Common myeloid progenitor, CD34-positive (primary cell): ENCODE results near the gene PIK3R1.
A peak's percentile ranks its signal among the peaks of the same experiment; 100 is the strongest.

Experiments
- CTCF ChIA-PET: fragments of 350-600 bp; sonication (Branson Sonifier 250); formaldehyde crosslinking; loops from one replicate; lab custom pipeline; 2021; ENCODE audit warnings: antibody characterized with exemption; lab: Charles Lee
- POLR2A ChIA-PET: fragments of 350-600 bp; sonication (Branson Sonifier 250); formaldehyde crosslinking; loops from one replicate; lab custom pipeline; 2021; ENCODE audit warnings: antibody characterized with exemption; lab: Charles Lee
- DNase-seq, 3 donors: peaks; one replicate each; pipeline versions ENCODE4 v3.0.0 to v3.0.0-alpha.2; 2013
- H3K27ac ChIP-seq, 2 experiments: 1 replicate in 1 of 2; 2 replicates in 1 of 2; pipeline ENCODE4 v1.7.0; 2013; ENCODE audit warnings: inconsistent platforms in 2 of 2, low read length in 2 of 2, mild to moderate bottlenecking in 2 of 2, low read depth in 1 of 2, moderate library complexity in 1 of 2; ENCODE audit not compliant: severe bottlenecking in 2 of 2, insufficient read depth in 1 of 2, poor library complexity in 1 of 2
- H3K27me3 ChIP-seq, 5 experiments: replicated peaks in 2 of 5; 1 replicate in 3 of 5; 2 replicates in 2 of 5; pipeline versions ENCODE4 v1.6.1 to v1.7.0; 2013; ENCODE audit warnings: low read length in 4 of 5, mild to moderate bottlenecking in 2 of 5, moderate library complexity in 2 of 5, inconsistent platforms in 1 of 5; ENCODE audit not compliant: insufficient read depth in 5 of 5, control insufficient read depth in 4 of 5
- H3K36me3 ChIP-seq, 4 experiments: 1 replicate in 2 of 4; 2 replicates in 2 of 4; pipeline versions ENCODE4 v1.6.1 to v1.7.0; 2013; ENCODE audit warnings: low read length in 3 of 4, control low read depth in 1 of 4, mild to moderate bottlenecking in 1 of 4; ENCODE audit not compliant: control insufficient read depth in 4 of 4, insufficient read depth in 4 of 4
- H3K4me1 ChIP-seq, 4 experiments: 1 replicate in 3 of 4; 2 replicates in 1 of 4; pipeline versions ENCODE4 v1.6.1 to v1.7.1; 2013; ENCODE audit warnings: low read length in 3 of 4, mild to moderate bottlenecking in 3 of 4, control low read depth in 1 of 4, inconsistent platforms in 1 of 4, moderate library complexity in 1 of 4; ENCODE audit not compliant: control insufficient read depth in 4 of 4, insufficient read depth in 4 of 4; ENCODE audit errors: control extremely low read depth in 1 of 4
- H3K4me3 ChIP-seq, 7 experiments: 1 replicate in 4 of 7; 2 replicates in 3 of 7; pipeline versions ENCODE4 v1.5.1 to v1.7.0; 2013; ENCODE audit warnings: mild to moderate bottlenecking in 7 of 7, low read length in 6 of 7, moderate library complexity in 6 of 7, inconsistent platforms in 2 of 7, low read depth in 2 of 7, control low read depth in 1 of 7; ENCODE audit not compliant: insufficient read depth in 4 of 7, control insufficient read depth in 1 of 7; ENCODE audit errors: extremely low read depth in 1 of 7
- H3K9me3 ChIP-seq, 5 experiments: 1 replicate in 4 of 5; 2 replicates in 1 of 5; pipeline versions ENCODE4 v1.6.1 to v1.7.1; 2013; ENCODE audit warnings: low read length in 4 of 5, mild to moderate bottlenecking in 2 of 5, inconsistent platforms in 1 of 5, low read depth in 1 of 5, moderate library complexity in 1 of 5; ENCODE audit not compliant: control insufficient read depth in 4 of 5, insufficient read depth in 2 of 5; ENCODE audit errors: control extremely low read depth in 1 of 5
- WGBS: methylation state at CpG from one replicate; pipeline ENCODE4 v1.1.5; 2013; ENCODE audit not compliant: insufficient coverage; 5-methylcytosine and 5-hydroxymethylcytosine counted together

Gene PIK3R1

DNA sequence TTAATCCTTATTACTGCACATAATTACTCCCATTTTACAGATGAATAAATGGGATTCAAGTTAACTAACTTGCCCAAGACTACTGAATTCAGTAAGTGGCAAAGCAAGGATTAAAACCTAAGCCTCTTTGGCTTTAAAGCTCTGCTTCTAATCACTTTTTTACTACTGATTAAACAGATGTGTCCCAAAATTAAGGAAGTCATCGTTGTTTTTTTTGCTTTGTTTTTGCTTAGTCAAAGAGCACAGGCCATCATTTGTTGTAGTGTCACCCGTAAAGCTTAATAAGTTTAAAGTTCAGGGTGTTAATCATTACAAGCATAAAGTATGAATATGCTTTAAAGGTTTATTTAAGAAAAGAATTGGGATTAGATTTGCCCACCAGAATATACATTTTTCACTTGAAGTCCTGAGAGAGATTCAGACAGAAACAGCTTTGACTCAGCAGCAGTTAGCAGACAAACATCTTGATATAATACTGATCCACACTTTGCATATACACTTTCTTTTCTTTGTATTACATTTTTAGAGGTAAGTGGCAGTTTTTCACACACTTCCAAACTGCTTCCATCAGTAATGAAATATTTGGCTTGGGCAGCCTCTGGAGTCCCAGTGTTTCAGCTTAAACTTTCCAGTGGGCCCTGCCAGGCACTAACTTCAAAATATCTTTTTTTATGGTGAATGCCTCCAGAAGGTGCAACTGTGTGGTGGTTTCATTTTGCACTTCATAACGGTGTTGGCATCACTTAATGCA, 52.7 kb downstream of the PIK3R1 start:
- H3K27ac ChIP-seq, result peak overlapping the region in 1 of 2 experiments; percentile 66
- POLR2A ChIA-PET, result interaction anchor here (0.6 to 1.9 kb wide), 5 partner anchors 12 to 1004 kb away, joined by 3 to 6 read pairs (median 3); partner anchors contain the start of gene PIK3R1
- CTCF ChIA-PET, result interaction anchor here (1.1 to 8.1 kb wide), 5 partner anchors 10 to 1109 kb away, joined by 3 to 78 read pairs (median 21); no protein-coding TSS in a partner anchor
- H3K9me3 ChIP-seq, result no peaks in the 10 kb centered on the region
- peaks cover 34 to 88% (median 63%) of the 10 kb centered on the region in 4 experiments for H3K4me1 ChIP-seq
- DNase-seq, result peak in 2 of 3 donors; percentile 69 to 83
- 17% methylated on average over 1 of the region's 3 CpGs for WGBS
- H3K36me3 ChIP-seq, result peaks cover 4 to 19% (median 9%) of the 10 kb centered on the region in 4 experiments
- H3K27me3 ChIP-seq, result no peaks in the 10 kb centered on the region
- peak overlapping the region in 3 of 7 experiments; percentile 9 to 47 (median 13) for H3K4me3 ChIP-seq

DNA sequence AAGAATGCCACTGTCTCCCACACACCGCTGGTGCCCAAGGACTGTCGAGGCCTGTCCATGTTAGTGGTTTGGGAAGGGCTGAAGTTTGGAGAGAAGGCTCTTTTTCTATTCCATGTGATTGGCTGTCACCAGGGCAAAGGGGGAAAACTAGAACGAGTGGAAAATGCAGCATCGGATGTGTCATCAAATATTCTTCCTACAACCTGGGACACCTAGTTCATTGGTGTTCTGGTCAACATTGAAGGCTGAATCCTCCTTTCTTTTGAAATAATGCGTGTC, 53.2 kb downstream of the PIK3R1 start:
- ChIA-PET CTCF (interaction anchor here (1.1 to 8.1 kb wide), 4 partner anchors 11 to 1023 kb away, joined by 3 to 78 read pairs (median 30); no protein-coding TSS in a partner anchor), POLR2A (interaction anchor here (0.6 to 1.9 kb wide), 3 partner anchors 54 to 1005 kb away, joined by 3 to 6 read pairs (median 3); partner anchors contain the start of gene PIK3R1)
- Histone ChIP-seq H3K27ac (peak overlapping the region in 1 of 2 experiments; percentile 45), H3K27me3 (no peaks in the 10 kb centered on the region), H3K36me3 (peaks cover 6 to 24% (median 11%) of the 10 kb centered on the region in 4 experiments), H3K4me3 (peak overlapping the region in 2 of 7 experiments; percentile 13 to 47), H3K9me3 (no peaks in the 10 kb centered on the region), H3K4me1 (peaks cover 34 to 85% (median 63%) of the 10 kb centered on the region in 4 experiments)
- 96% methylated on average over 5 of the region's 5 CpGs for WGBS
- DNase-seq, result no peak

DNA sequence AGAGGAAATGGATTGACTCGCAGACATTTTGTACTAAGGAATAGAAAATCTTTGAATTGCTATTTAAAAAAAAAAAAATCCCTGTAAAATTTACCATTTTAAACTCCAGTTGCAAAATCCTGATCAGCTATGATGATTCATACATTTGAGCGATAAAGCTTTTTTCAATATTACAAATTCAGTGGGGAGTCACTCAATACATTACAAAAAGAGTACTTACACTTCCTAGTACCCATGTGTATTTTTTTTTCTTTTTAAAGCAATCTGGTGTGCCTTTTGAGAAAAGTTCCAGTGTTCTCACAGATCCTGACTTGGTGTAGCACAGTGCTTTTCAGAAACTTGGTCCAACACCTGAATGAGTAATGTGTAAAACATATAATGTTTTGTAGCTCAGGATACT, 54.3 kb downstream of the PIK3R1 start:
- CTCF ChIA-PET, result interaction anchor here (0.6 to 8.1 kb wide), 9 partner anchors 8 to 1027 kb away, joined by 3 to 78 read pairs (median 8); no protein-coding TSS in a partner anchor
- DNase-seq, result no peak
- Histone ChIP-seq H3K27ac (no peak overlapping the region), H3K36me3 (peaks cover 6 to 25% (median 13%) of the 10 kb centered on the region in 4 experiments), H3K9me3 (no peaks in the 10 kb centered on the region), H3K4me3 (no peak overlapping the region), H3K27me3 (no peaks in the 10 kb centered on the region), H3K4me1 (peaks cover 32 to 77% (median 58%) of the 10 kb centered on the region in 4 experiments)
- WGBS, result no CpG with 5 or more reads among the region's 2 CpGs
- POLR2A ChIA-PET, result no interaction called here

DNA sequence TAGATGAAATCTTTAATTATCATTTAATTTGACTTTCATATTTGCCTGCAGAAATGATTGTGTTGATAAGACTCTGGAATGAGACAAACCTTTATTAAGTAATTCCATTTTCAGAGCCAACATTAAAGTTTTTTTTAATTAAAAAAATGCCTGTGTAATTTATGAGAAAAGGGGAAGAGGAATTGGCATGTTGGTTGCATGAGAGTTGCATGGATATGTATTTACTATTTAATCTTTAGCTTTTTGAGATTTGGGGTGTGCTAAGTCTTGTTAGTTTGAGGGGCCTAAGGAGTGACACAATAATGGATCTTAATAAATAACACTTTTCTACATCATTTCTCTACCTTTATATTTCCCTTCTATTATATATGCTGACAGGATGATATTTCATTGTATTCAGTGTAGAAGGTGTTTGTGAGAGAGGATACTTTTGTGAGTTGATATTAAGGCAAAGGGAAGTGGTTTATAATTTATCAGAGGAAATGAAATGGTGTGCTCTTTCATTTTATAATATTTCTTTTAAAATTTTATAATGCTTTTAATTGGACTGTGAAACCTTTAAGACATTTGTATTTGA, 54.9 kb downstream of the PIK3R1 start:
- Histone ChIP-seq H3K27ac (no peak overlapping the region), H3K9me3 (no peaks in the 10 kb centered on the region), H3K36me3 (peaks cover 8 to 28% (median 14%) of the 10 kb centered on the region in 4 experiments), H3K4me3 (no peak overlapping the region), H3K4me1 (peaks cover 27 to 70% (median 51%) of the 10 kb centered on the region in 4 experiments), H3K27me3 (no peaks in the 10 kb centered on the region)
- ChIA-PET CTCF (interaction anchor here (0.6 to 8.1 kb wide), 10 partner anchors 9 to 1115 kb away, joined by 3 to 78 read pairs (median 13); no protein-coding TSS in a partner anchor), POLR2A (no interaction called here)
- peak in 1 of 3 donors; percentile 57 for DNase-seq

DNA sequence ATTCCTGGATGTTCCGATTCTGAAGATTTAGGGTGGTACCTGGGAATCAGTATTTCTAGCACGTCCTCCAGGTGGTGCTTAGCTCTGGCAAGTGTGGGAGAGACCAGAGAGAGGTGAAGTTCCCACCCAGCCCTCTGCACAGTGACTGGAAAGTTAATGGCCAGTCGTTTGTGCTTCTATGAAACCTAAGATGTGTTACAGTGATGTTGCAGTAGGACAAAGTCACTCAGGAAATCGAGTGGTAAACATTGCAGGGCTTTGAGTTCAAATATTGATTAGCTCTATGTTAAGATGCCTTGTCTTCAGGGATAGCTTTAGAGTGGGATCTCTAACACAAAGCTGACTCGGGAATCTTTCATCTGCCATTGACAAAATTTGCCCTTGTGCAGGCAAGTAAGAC, 55.6 kb downstream of the PIK3R1 start:
- no peak overlapping the region for H3K4me3 ChIP-seq
- H3K4me1 ChIP-seq, result peaks cover 27 to 64% (median 46%) of the 10 kb centered on the region in 4 experiments
- H3K36me3 ChIP-seq, result peaks cover 8 to 33% (median 15%) of the 10 kb centered on the region in 4 experiments
- ChIA-PET CTCF (interaction anchor here (0.9 to 8.1 kb wide), 11 partner anchors 9 to 1115 kb away, joined by 4 to 78 read pairs (median 9); no protein-coding TSS in a partner anchor), POLR2A (no interaction called here)
- H3K27me3 ChIP-seq, result no peaks in the 10 kb centered on the region
- WGBS, result 74% methylated on average over 3 of the region's 5 CpGs
- H3K9me3 ChIP-seq, result no peaks in the 10 kb centered on the region
- H3K27ac ChIP-seq, result no peak overlapping the region
- DNase-seq, result no peak

DNA sequence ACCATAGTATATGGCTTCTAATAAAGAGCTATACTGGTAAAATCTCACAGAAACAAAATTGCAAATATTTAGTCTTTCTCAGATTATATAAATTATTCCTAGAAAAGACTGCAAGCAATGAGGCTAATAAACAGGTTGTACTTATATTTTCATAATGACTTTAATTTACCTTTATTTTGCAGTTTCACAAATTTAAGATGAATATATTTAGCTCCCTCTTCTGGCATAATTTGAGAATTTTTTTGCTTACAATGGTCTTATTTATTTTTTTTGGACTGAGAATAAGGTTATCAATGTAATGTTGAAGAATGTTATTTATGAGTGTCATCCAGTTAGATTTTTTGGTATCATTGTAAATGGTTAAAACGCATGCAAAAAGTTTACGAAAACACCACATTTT, 56.7 kb downstream of the PIK3R1 start:
- DNase-seq, result peak; percentile 40 to 59 (median 58)
- Histone ChIP-seq H3K9me3 (no peaks in the 10 kb centered on the region), H3K4me1 (peaks cover 18 to 52% (median 36%) of the 10 kb centered on the region in 4 experiments), H3K27me3 (no peaks in the 10 kb centered on the region), H3K36me3 (peaks cover 13 to 45% (median 23%) of the 10 kb centered on the region in 4 experiments), H3K27ac (no peak overlapping the region), H3K4me3 (no peak overlapping the region)
- POLR2A ChIA-PET, result interaction anchor here (0.8 kb wide), 1 partner anchor 56 kb away, joined by 3 read pairs; the partner anchor contains the start of gene PIK3R1
- no CpG with 5 or more reads among the region's 2 CpGs for WGBS
- CTCF ChIA-PET, result interaction anchor here (0.7 to 8.1 kb wide), 15 partner anchors 8 to 1116 kb away, joined by 3 to 78 read pairs (median 8); no protein-coding TSS in a partner anchor
